ENCODE results near the gene ETV2. TPM values are rescaled to one million over a fixed set of nuclear protein-coding genes. Genes with fewer than 3 reads are reported as not detected.

ETV2 gene
- total and polyA plus RNA-seq, 4 donors = 0.17 to 1.8 (median 1.1) TPM

Other genes starting within 250 kb of the ETV2 start
- under 1 TPM; 0.67 to 0.84 TPM for gene FFAR2, start 193.5 kb upstream of the ETV2 start, total RNA-seq
- under 1 TPM; 0.25 to 0.28 TPM for gene FFAR2, start 193.5 kb upstream of the ETV2 start, polyA plus RNA-seq
- gene KRTDAP, start 151.3 kb upstream of the ETV2 start, total RNA-seq = not detected
- not detected for gene KRTDAP, start 151.3 kb upstream of the ETV2 start, polyA plus RNA-seq
- gene DMKN, start 128.1 kb upstream of the ETV2 start, total RNA-seq = 1 to 10 TPM; 1.7 to 9.4 TPM
- 1 to 10 TPM; 1.4 to 3.1 TPM for gene DMKN, start 128.1 kb upstream of the ETV2 start, polyA plus RNA-seq
- gene SBSN, start 113.4 kb upstream of the ETV2 start, total RNA-seq = not detected
- gene SBSN, start 113.4 kb upstream of the ETV2 start, polyA plus RNA-seq = not detected
- not detected for gene GAPDHS, start 108.3 kb upstream of the ETV2 start, total RNA-seq
- gene GAPDHS, start 108.3 kb upstream of the ETV2 start, polyA plus RNA-seq = not detected
- gene TMEM147, start 96.1 kb upstream of the ETV2 start, total RNA-seq = 10 to 100 TPM; 18.1 to 28.0 TPM
- 10 to 100 TPM; 61.3 to 97.4 TPM for gene TMEM147, start 96.1 kb upstream of the ETV2 start, polyA plus RNA-seq
- not detected for gene ATP4A, start 78.1 kb upstream of the ETV2 start, total RNA-seq
- not detected for gene ATP4A, start 78.1 kb upstream of the ETV2 start, polyA plus RNA-seq
- not detected for gene PMIS2, start 55.6 kb upstream of the ETV2 start, total RNA-seq
- gene PMIS2, start 55.6 kb upstream of the ETV2 start, polyA plus RNA-seq = not detected
- 1 to 10 TPM; 2.5 to 7.3 TPM for gene HAUS5, start 29.0 kb upstream of the ETV2 start, total RNA-seq
- gene HAUS5, start 29.0 kb upstream of the ETV2 start, polyA plus RNA-seq = 1 to 10 TPM; 1.9 to 2.2 TPM
- 10 to 100 TPM; 20.1 TPM for gene RBM42, start 12.7 kb upstream of the ETV2 start, total RNA-seq
- 10 to 100 TPM; 17.8 to 34.7 TPM for gene RBM42, start 12.7 kb upstream of the ETV2 start, polyA plus RNA-seq
- gene COX6B1, start 6.6 kb downstream of the ETV2 start, total RNA-seq = 100 to 1,000 TPM; 139 to 191 TPM
- gene COX6B1, start 6.6 kb downstream of the ETV2 start, polyA plus RNA-seq = 100 to 1,000 TPM; 451 to 518 TPM
- gene UPK1A, start 24.8 kb downstream of the ETV2 start, total RNA-seq = under 1 TPM in 1 of 2 donors, not detected in 1; 0.56 TPM
- under 1 TPM in 1 of 2 donors, not detected in 1; 0.10 TPM for gene UPK1A, start 24.8 kb downstream of the ETV2 start, polyA plus RNA-seq
- gene ZBTB32, start 62.8 kb downstream of the ETV2 start, total RNA-seq = not detected
- gene ZBTB32, start 62.8 kb downstream of the ETV2 start, polyA plus RNA-seq = under 1 TPM in 1 of 2 donors, not detected in 1; 0.47 TPM
- 10 to 100 TPM in 1 of 2 donors, 1 to 10 TPM in 1; 6.3 to 12.1 TPM for gene KMT2B, start 76.3 kb downstream of the ETV2 start, total RNA-seq
- gene KMT2B, start 76.3 kb downstream of the ETV2 start, polyA plus RNA-seq = 10 to 100 TPM in 1 of 2 donors, 1 to 10 TPM in 1; 3.7 to 10.3 TPM
- 10 to 100 TPM in 1 of 2 donors, 1 to 10 TPM in 1; 7.0 to 11.2 TPM for gene IGFLR1, start 100.7 kb downstream of the ETV2 start, total RNA-seq
- gene IGFLR1, start 100.7 kb downstream of the ETV2 start, polyA plus RNA-seq = 10 to 100 TPM; 51.1 to 59.7 TPM
- gene U2AF1L4, start 103.7 kb downstream of the ETV2 start, total RNA-seq = 10 to 100 TPM in 1 of 2 donors, 1 to 10 TPM in 1; 4.5 to 14.8 TPM
- gene U2AF1L4, start 103.7 kb downstream of the ETV2 start, polyA plus RNA-seq = 10 to 100 TPM; 12.0 to 36.5 TPM
- gene PSENEN, start 103.9 kb downstream of the ETV2 start, total RNA-seq = 1 to 10 TPM; 7.4 to 7.7 TPM
- 10 to 100 TPM; 33.8 to 58.1 TPM for gene PSENEN, start 103.9 kb downstream of the ETV2 start, polyA plus RNA-seq
- gene LIN37, start 106.8 kb downstream of the ETV2 start, total RNA-seq = 1 to 10 TPM; 2.6 to 7.0 TPM
- 1 to 10 TPM; 5.8 to 6.3 TPM for gene LIN37, start 106.8 kb downstream of the ETV2 start, polyA plus RNA-seq
- gene HSPB6, start 115.3 kb downstream of the ETV2 start, total RNA-seq = 1 to 10 TPM; 2.7 to 4.4 TPM
- gene HSPB6, start 115.3 kb downstream of the ETV2 start, polyA plus RNA-seq = 10 to 100 TPM in 1 of 2 donors, 1 to 10 TPM in 1; 6.9 to 17.7 TPM
- 1 to 10 TPM; 2.1 to 4.5 TPM for gene PROSER3, start 116.4 kb downstream of the ETV2 start, total RNA-seq
- gene PROSER3, start 116.4 kb downstream of the ETV2 start, polyA plus RNA-seq = 1 to 10 TPM; 2.4 to 3.1 TPM
- 10 to 100 TPM in 1 of 2 donors, 1 to 10 TPM in 1; 2.0 to 10.1 TPM for gene ARHGAP33, start 133.8 kb downstream of the ETV2 start, total RNA-seq
- 1 to 10 TPM in 1 of 2 donors, under 1 TPM in 1; 0.85 to 1.6 TPM for gene ARHGAP33, start 133.8 kb downstream of the ETV2 start, polyA plus RNA-seq
- gene PRODH2, start 171.1 kb downstream of the ETV2 start, total RNA-seq = 100 to 1,000 TPM in 1 of 2 donors, 10 to 100 TPM in 1; 56.4 to 116 TPM
- gene PRODH2, start 171.1 kb downstream of the ETV2 start, polyA plus RNA-seq = 100 to 1,000 TPM; 112 to 156 TPM
- under 1 TPM in 1 of 2 donors, not detected in 1; under 0.01 TPM for gene NPHS1, start 210.8 kb downstream of the ETV2 start, total RNA-seq
- not detected for gene NPHS1, start 210.8 kb downstream of the ETV2 start, polyA plus RNA-seq
- gene KIRREL2, start 215.2 kb downstream of the ETV2 start, total RNA-seq = not detected
- gene KIRREL2, start 215.2 kb downstream of the ETV2 start, polyA plus RNA-seq = not detected
- gene APLP1, start 226.8 kb downstream of the ETV2 start, total RNA-seq = under 1 TPM in 1 of 2 donors, not detected in 1; 0.08 TPM
- under 1 TPM; 0.16 to 0.51 TPM for gene APLP1, start 226.8 kb downstream of the ETV2 start, polyA plus RNA-seq

All from liver (tissue), 4 donors.